RWPE2 (cell line): ENCODE data around the gene MAST2.
A peak's percentile ranks its signal among the peaks of the same experiment; 100 is the strongest.

Source experiments
- ATAC-seq: fragments of 200-7000 bp; cut with Tn5 transposase; 3 replicates; pipeline ENCODE4 v1.9.1; 2021; ENCODE audit warnings: low read depth
- DNase-seq: peaks from one replicate; pipeline ENCODE4 v3.0.0-alpha.2; 2020; ENCODE audit warnings: low spot score
- H3K27ac ChIP-seq: fragments of 450-650 bp; 2 replicates; pipeline ENCODE4 v1.5.1; 2017; ENCODE audit warnings: mild to moderate bottlenecking; ENCODE audit not compliant: poor library complexity, severe bottlenecking
- H3K27me3 ChIP-seq: fragments of 250-450 bp; sonication (Bioruptor Pico); 2 replicates; pipeline ENCODE4 v1.5.1; 2021; ENCODE audit warnings: mild to moderate bottlenecking, moderate library complexity; ENCODE audit not compliant: insufficient read depth, poor library complexity, severe bottlenecking
- H3K36me3 ChIP-seq: fragments of 250-450 bp; sonication (Bioruptor Pico); 2 replicates; pipeline ENCODE4 v1.5.1; 2020; ENCODE audit warnings: low read depth, mild to moderate bottlenecking, moderate library complexity
- H3K4me1 ChIP-seq: fragments of 250-450 bp; sonication (Bioruptor Pico); 2 replicates; pipeline ENCODE4 v1.5.1; 2021; ENCODE audit warnings: mild to moderate bottlenecking, moderate library complexity; ENCODE audit not compliant: insufficient read depth, poor library complexity, severe bottlenecking
- H3K4me3 ChIP-seq: fragments of 250-450 bp; sonication (Bioruptor Pico); 2 replicates; pipeline ENCODE4 v1.5.1; 2021; ENCODE audit warnings: mild to moderate bottlenecking, moderate library complexity; ENCODE audit not compliant: severe bottlenecking
- H3K9me3 ChIP-seq: fragments of 250-450 bp; sonication (Bioruptor Pico); 2 replicates; pipeline ENCODE4 v1.5.1; 2021; ENCODE audit warnings: mild to moderate bottlenecking, moderate library complexity; ENCODE audit not compliant: severe bottlenecking
- CTCF ChIP-seq: fragments of 450-650 bp; IDR thresholded peaks from one replicate; pipeline ENCODE4 v1.5.1; 2017; ENCODE audit warnings: mild to moderate bottlenecking, moderate library complexity; ENCODE audit not compliant: poor library complexity, severe bottlenecking

Gene MAST2

DNA sequence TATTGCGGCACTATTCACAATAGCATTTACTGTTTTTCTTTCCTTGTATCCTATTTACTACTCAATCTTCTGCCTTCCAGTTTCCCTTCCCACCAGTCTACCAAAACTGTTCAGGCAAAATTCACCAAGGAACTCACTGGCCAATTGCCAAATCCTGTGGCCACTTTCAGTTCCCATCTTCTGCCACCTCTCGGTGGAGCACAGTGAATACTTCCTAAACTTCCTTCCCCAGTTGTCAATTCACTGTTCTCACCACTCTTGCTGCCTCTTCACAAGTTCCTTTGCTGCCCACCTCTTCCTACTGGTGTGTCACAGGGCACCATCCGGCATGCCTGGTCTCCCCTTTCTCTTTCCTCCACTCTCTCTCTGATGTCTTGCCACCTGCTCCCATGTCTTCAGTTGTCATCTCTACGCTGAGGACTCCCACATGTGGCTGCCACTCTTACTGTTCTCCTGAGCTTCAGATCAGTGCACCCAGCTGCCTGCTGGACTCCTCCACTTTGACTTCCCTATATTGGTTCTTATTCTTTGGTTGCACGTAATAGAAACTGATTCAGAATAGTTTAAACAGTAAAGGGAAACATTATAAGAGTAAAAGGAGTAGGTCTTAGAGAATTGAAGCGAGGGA lies 214.6 kb downstream of the MAST2 start:
- Histone ChIP-seq H3K27me3 (no peaks in the 10 kb centered on the region), H3K9me3 (no peaks in the 10 kb centered on the region), H3K36me3 (no peaks in the 10 kb centered on the region), H3K4me1 (no peaks in the 10 kb centered on the region), H3K4me3 (no peak overlapping the region), H3K27ac (no peak overlapping the region)
- ATAC-seq (no peak), DNase-seq (no peak)
- no peak for TF ChIP-seq CTCF

DNA sequence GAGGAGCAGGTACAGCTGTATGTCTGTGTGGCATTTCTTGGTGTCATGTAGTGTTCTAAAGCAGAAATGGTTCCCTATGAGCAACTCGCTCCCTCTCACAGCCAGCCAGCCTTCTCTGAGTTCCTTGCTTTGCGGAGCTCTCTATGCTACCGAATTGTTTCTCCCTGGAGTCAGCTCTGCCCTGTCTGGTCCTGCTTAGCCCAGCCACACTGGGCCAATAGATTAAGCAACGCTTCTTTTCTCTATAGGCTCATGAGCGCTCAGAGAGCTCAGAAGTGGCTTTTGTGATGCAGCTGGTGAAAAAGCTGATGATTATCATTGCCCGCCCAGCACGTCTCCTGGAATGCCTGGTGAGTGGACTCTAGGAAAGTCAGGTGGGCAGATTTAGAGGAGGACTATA lies 215.9 kb downstream of the MAST2 start:
- Histone ChIP-seq H3K27me3 (no peaks in the 10 kb centered on the region), H3K4me1 (no peaks in the 10 kb centered on the region), H3K9me3 (no peaks in the 10 kb centered on the region), H3K36me3 (no peaks in the 10 kb centered on the region), H3K4me3 (no peak overlapping the region), H3K27ac (no peak overlapping the region)
- DNase-seq (no peak), ATAC-seq (no peak)
- TF ChIP-seq CTCF, result no peak

DNA sequence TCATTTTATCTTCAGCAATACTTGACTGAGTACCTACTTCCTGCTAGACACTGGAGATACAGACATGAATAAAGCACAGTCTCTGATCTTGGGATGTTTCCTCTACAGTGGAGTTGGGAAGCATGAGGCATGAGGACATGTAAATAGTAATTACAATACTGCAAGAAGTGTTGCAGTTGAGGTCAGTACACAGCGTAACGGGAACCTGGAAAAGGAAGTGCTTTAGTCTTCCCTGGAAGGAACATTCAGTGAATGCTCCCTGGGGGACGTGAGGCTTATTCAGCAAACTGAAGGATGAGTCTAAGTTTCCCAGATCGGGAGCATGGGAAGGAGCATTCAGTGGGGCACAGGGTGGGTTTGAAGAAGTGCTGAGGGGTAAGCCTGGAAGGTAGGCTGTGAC lies 216.6 kb downstream of the MAST2 start:
- no peak for ATAC-seq
- no peaks in the 10 kb centered on the region for H3K27me3 ChIP-seq
- DNase-seq, result no peak
- no peaks in the 10 kb centered on the region for H3K9me3 ChIP-seq
- H3K27ac ChIP-seq, result no peak overlapping the region
- H3K4me1 ChIP-seq, result no peaks in the 10 kb centered on the region
- no peak overlapping the region for H3K4me3 ChIP-seq
- no peaks in the 10 kb centered on the region for H3K36me3 ChIP-seq
- TF ChIP-seq CTCF, result no peak

- TF ChIP-seq CTCF, result no peak
- DNase-seq (no peak), ATAC-seq (peak; percentile 48)
- no peaks in the 10 kb centered on the region for H3K36me3 ChIP-seq
- H3K4me3 ChIP-seq, result no peak overlapping the region
- no peaks in the 10 kb centered on the region for H3K4me1 ChIP-seq
- H3K9me3 ChIP-seq, result no peaks in the 10 kb centered on the region
- no peak overlapping the region for H3K27ac ChIP-seq
- H3K27me3 ChIP-seq, result no peaks in the 10 kb centered on the region
Measured at GRCh38 chr1:46021046-46021996, 217.9 kb downstream of the MAST2 start.
